ENCODE data around the gene SPAG17.

DNA sequence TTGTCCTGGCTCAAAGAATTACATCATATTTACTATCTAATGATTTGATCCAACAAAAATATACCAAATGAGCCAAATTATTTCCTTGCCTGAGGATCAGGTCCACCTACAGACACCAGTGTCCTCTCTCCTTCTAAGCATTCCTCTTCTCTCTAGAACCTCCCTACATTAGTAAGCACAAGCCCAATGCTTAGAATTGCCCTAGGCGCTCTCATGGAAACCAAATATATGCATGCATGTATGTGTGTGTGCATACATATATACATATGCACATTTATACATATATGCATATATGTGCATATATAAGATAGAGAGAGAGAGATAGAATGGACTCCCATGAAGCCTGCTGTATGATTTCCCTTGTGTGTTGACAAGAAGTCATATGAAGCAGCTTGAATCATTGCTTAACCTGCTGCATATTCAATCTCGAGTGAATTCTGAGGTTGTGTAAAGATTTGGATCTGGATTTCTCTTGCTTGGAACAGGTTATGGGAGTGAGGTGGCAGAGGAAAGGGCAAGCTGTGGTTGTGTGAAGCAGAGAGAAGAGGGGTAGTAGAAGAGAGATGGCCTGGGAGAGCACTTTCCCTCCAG is 66.1 kb downstream of the SPAG17 start:
- TF ChIP-seq, protein P1, sequence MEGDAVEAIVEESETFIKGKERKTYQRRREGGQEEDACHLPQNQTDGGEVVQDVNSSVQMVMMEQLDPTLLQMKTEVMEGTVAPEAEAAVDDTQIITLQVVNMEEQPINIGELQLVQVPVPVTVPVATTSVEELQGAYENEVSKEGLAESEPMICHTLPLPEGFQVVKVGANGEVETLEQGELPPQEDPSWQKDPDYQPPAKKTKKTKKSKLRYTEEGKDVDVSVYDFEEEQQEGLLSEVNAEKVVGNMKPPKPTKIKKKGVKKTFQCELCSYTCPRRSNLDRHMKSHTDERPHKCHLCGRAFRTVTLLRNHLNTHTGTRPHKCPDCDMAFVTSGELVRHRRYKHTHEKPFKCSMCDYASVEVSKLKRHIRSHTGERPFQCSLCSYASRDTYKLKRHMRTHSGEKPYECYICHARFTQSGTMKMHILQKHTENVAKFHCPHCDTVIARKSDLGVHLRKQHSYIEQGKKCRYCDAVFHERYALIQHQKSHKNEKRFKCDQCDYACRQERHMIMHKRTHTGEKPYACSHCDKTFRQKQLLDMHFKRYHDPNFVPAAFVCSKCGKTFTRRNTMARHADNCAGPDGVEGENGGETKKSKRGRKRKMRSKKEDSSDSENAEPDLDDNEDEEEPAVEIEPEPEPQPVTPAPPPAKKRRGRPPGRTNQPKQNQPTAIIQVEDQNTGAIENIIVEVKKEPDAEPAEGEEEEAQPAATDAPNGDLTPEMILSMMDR (IDR thresholded peaks at IDR 0.05) = no peak
- no peak for TF ChIP-seq EZH2 (IDR thresholded peaks at IDR 0.05; ENCODE audit: borderline replicate concordance, insufficient read depth, low read depth, low read length, poor library complexity, severe bottlenecking)

All from B cell (primary cell).